Measurements from ENCODE around the gene SEMA3C. TPM values are rescaled to one million over a fixed set of nuclear protein-coding genes. Genes with fewer than 3 reads are reported as not detected.
A peak's percentile ranks its signal among the peaks of the same experiment; 100 is the strongest.

SEMA3C gene
- total RNA-seq, 2 donors from 2014 or later = 89.2 to 184 TPM

- ATAC-seq (ENCODE audit: insufficient number of reproducible peaks, low FRiP score, low read depth) = no peak
- no peaks in the 10 kb centered on the region for H3K9me3 ChIP-seq
- no peaks in the 10 kb centered on the region for H3K36me3 ChIP-seq
- H3K27ac ChIP-seq = no peak overlapping the region
- H3K4me3 ChIP-seq = no peak overlapping the region
- no peaks in the 10 kb centered on the region for H3K27me3 ChIP-seq (replicated peaks; ENCODE audit: insufficient read depth)
- no peak for DNase-seq (ENCODE audit: low spot score)
- peaks cover 5 to 20% of the 10 kb centered on the region in 2 donors for H3K4me1 ChIP-seq (ENCODE audit: control insufficient read depth in 1 of 2, low read depth in 2 of 2)
- TF ChIP-seq CTCF (IDR thresholded peaks at IDR 0.05) = no peak
These were observed 13.5 kb downstream of the SEMA3C start for GRCh38 chr7:80905334-80905733.

GRCh38 chr7:80902716-80903308, 16.0 kb downstream of the SEMA3C start:
- Histone ChIP-seq H3K27ac (no peak overlapping the region), H3K4me1 (ENCODE audit: control insufficient read depth in 1 of 2, low read depth in 2 of 2) (peaks cover 5 to 22% of the 10 kb centered on the region in 2 donors), H3K9me3 (no peaks in the 10 kb centered on the region), H3K4me3 (no peak overlapping the region), H3K36me3 (no peaks in the 10 kb centered on the region), H3K27me3 (replicated peaks; ENCODE audit: insufficient read depth) (no peaks in the 10 kb centered on the region)
- no peak for DNase-seq (ENCODE audit: low spot score)
- ATAC-seq (ENCODE audit: insufficient number of reproducible peaks, low FRiP score, low read depth) = no peak
- TF ChIP-seq CTCF (IDR thresholded peaks at IDR 0.05) = no peak

- H3K27me3 ChIP-seq (replicated peaks; ENCODE audit: insufficient read depth) = no peaks in the 10 kb centered on the region
- H3K36me3 ChIP-seq = no peaks in the 10 kb centered on the region
- no peaks in the 10 kb centered on the region for H3K9me3 ChIP-seq
- peaks cover 5 to 27% of the 10 kb centered on the region in 2 donors for H3K4me1 ChIP-seq (ENCODE audit: control insufficient read depth in 1 of 2, low read depth in 2 of 2)
- H3K27ac ChIP-seq = peak overlapping the region; percentile 48 to 74
- TF ChIP-seq CTCF (IDR thresholded peaks at IDR 0.05) = no peak
- ATAC-seq (ENCODE audit: insufficient number of reproducible peaks, low FRiP score, low read depth) = no peak
- H3K4me3 ChIP-seq = no peak overlapping the region
- DNase-seq (ENCODE audit: low spot score) = no peak
These were observed 16.8 kb downstream of the SEMA3C start for GRCh38 chr7:80902019-80902418.

GRCh38 chr7:80900583-80901576, 18.0 kb downstream of the SEMA3C start:
- TF ChIP-seq CTCF (IDR thresholded peaks at IDR 0.05) = no peak
- no peaks in the 10 kb centered on the region for H3K9me3 ChIP-seq
- H3K36me3 ChIP-seq = no peaks in the 10 kb centered on the region
- ATAC-seq (ENCODE audit: insufficient number of reproducible peaks, low FRiP score, low read depth) = peak; percentile 90
- no peak for DNase-seq (ENCODE audit: low spot score)
- peaks cover 9 to 33% of the 10 kb centered on the region in 2 donors for H3K4me1 ChIP-seq (ENCODE audit: control insufficient read depth in 1 of 2, low read depth in 2 of 2)
- peak overlapping the region; percentile 48 to 74 for H3K27ac ChIP-seq
- no peak overlapping the region for H3K4me3 ChIP-seq
- no peaks in the 10 kb centered on the region for H3K27me3 ChIP-seq (replicated peaks; ENCODE audit: insufficient read depth)

- ATAC-seq (ENCODE audit: insufficient number of reproducible peaks, low FRiP score, low read depth) (no peak), DNase-seq (ENCODE audit: low spot score) (no peak)
- Histone ChIP-seq H3K4me1 (ENCODE audit: control insufficient read depth in 1 of 2, low read depth in 2 of 2) (peaks cover 9 to 30% of the 10 kb centered on the region in 2 donors), H3K4me3 (no peak overlapping the region), H3K27me3 (replicated peaks; ENCODE audit: insufficient read depth) (no peaks in the 10 kb centered on the region), H3K36me3 (no peaks in the 10 kb centered on the region), H3K9me3 (no peaks in the 10 kb centered on the region), H3K27ac (peak overlapping the region; percentile 66 to 70)
- TF ChIP-seq CTCF (IDR thresholded peaks at IDR 0.05) = no peak
These were observed 21.8 kb downstream of the SEMA3C start for GRCh38 chr7:80896906-80897598.

All from thoracic aorta (tissue), 2 donors.